ENCODE data around the gene FABP7. TPM values are rescaled to one million over a fixed set of nuclear protein-coding genes. Genes with fewer than 3 reads are reported as not detected.

Gene FABP7
- total and polyA plus RNA-seq, 2 of the 13 experiments (the other 11 are each of a cell fraction or from before 2014, with no cell fraction given), result not detected

DNA sequence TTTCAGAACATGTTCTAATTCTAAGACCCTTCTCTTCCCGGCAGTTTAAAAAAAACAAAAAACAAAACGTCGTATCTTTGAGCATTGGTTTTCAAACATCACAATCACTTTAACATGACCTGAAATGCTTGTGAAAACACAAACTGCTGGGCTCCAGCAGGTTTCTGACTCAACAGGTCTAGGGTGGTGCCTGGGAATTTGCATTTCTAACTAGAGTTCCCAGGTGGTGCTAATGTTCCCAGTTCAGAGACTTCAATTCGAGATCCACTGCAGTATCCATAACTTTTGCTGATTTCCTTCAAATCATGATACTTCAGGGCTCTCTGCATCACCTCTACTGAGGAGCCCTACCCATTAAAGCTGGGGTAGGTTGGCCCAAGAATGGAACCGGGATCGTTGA is 8.7 kb downstream of the FABP7 start:
- in situ Hi-C loops (cut with HindIII; ENCODE audit: extremely low pct_ligation_motif_present, low pct_unique_long_range_greater_than_20kb), result loop anchor here (5.0 kb wide), 1 partner anchor 49 kb away; no protein-coding TSS in a partner anchor
- ChIA-PET CTCF (ENCODE audit: low intra/inter-chr PET ratio, low total read pairs) (interaction anchor here (2.3 to 3.3 kb wide), 2 partner anchors 50 to 51 kb away, joined by 11 to 13 read pairs; no protein-coding TSS in a partner anchor), POLR2A (interaction anchor here (1.7 to 7.1 kb wide), 5 partner anchors 12 to 269 kb away, joined by 6 to 177 read pairs (median 14); no protein-coding TSS in a partner anchor)
- H3K9me3 ChIP-seq (ENCODE audit: low read length), result no peaks in the 10 kb centered on the region
- no peaks in the 10 kb centered on the region for H3K36me3 ChIP-seq (replicated peaks in 1 of 2; ENCODE audit: control insufficient read depth in 1 of 2, insufficient read depth in 2 of 2, low read length in 2 of 2)
- no peak for ATAC-seq
- DNase-seq (ENCODE audit: low spot score), result no peak
- no peaks in the 10 kb centered on the region for H3K79me2 ChIP-seq (ENCODE audit: insufficient read depth, low read length)
- no TSS peak for BruUV-seq (replicated peaks)
- H3K4me1 ChIP-seq (ENCODE audit: insufficient read depth, low read length), result peaks cover 38% of the 10 kb centered on the region
- 0 out of 2 replicates have a peak overlapping the region, but pooled peaks have one; percentile 91 for H3K9ac ChIP-seq (ENCODE audit: insufficient read depth, low read depth, low read length)
- no peak for FAIRE-seq
- H3K4me3 ChIP-seq (replicated peaks in 1 of 3; ENCODE audit: insufficient read depth in 1 of 3, low read depth in 2 of 3, low read length in 3 of 3), result peak overlapping the region in 2 of 3 experiments; percentile 77 to 95; a peak in 3 of 6 replicates
- intact Hi-C loops (cut with micrococcal nuclease; ENCODE audit: unreplicated experiment), result no loop called here
- TF ChIP-seq, protein P1, sequence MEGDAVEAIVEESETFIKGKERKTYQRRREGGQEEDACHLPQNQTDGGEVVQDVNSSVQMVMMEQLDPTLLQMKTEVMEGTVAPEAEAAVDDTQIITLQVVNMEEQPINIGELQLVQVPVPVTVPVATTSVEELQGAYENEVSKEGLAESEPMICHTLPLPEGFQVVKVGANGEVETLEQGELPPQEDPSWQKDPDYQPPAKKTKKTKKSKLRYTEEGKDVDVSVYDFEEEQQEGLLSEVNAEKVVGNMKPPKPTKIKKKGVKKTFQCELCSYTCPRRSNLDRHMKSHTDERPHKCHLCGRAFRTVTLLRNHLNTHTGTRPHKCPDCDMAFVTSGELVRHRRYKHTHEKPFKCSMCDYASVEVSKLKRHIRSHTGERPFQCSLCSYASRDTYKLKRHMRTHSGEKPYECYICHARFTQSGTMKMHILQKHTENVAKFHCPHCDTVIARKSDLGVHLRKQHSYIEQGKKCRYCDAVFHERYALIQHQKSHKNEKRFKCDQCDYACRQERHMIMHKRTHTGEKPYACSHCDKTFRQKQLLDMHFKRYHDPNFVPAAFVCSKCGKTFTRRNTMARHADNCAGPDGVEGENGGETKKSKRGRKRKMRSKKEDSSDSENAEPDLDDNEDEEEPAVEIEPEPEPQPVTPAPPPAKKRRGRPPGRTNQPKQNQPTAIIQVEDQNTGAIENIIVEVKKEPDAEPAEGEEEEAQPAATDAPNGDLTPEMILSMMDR (CRISPR knock-in tag; IDR thresholded peaks at IDR 0.05), result peak; percentile 13; the same call in 1 of the 2 replicates
- 0 out of 2 replicates have a peak, but pooled peaks have one; percentile 14 for TF ChIP-seq STAG1 (CRISPR knock-in tag; IDR thresholded peaks at IDR 0.05)
- TF ChIP-seq SRSF9 (IDR thresholded peaks at IDR 0.05; ENCODE audit: borderline replicate concordance, insufficient read depth, low read depth, low read length, poor library complexity, severe bottlenecking), result no peak
- TF ChIP-seq ZNF772 (CRISPR knock-in tag; IDR thresholded peaks at IDR 0.05), result no peak
- peak overlapping the region; percentile 98 for H3K4me2 ChIP-seq (ENCODE audit: low read depth, low read length)
- WGBS (ENCODE audit: low lambda C conversion rate), result 15% methylated on average over 6 of the region's 6 CpGs
- no peaks in the 10 kb centered on the region; a peak in 1 of 5 replicates for H3K27me3 ChIP-seq (ENCODE audit: control insufficient read depth in 1 of 2, insufficient read depth in 2 of 2, low read length in 2 of 2)
- no peak overlapping the region for H2AFZ ChIP-seq (ENCODE audit: low read length)
- no peak overlapping the region for H3K27ac ChIP-seq (ENCODE audit: extremely low read length, insufficient read depth, low read length)
- no peaks in the 10 kb centered on the region for H4K20me1 ChIP-seq (ENCODE audit: insufficient read depth, low read length)
